Spinal cord (tissue), 10 donors: ENCODE measurements around the gene EFNB3. TPM values are rescaled to one million over a fixed set of nuclear protein-coding genes. Genes with fewer than 3 reads are reported as not detected.

ENCODE experiments used
- DNase-seq, 6 donors: peaks; one replicate each; pipeline versions ENCODE4 v3.0.0 to v3.0.0-alpha.2; 2013 to 2015; ENCODE audit warnings: low spot score in 6 of 6, low read depth in 4 of 6
- H3K27ac ChIP-seq: one replicate; pipeline ENCODE4 v1.5.1; 2013; ENCODE audit warnings: low read depth, low read length, control low read depth
- H3K27me3 ChIP-seq: one replicate; pipeline ENCODE4 v1.6.1; 2013; ENCODE audit warnings: low read length; ENCODE audit not compliant: control insufficient read depth, insufficient read depth
- H3K36me3 ChIP-seq: one replicate; pipeline ENCODE4 v1.6.1; 2013; ENCODE audit warnings: low read length; ENCODE audit not compliant: control insufficient read depth, insufficient read depth
- H3K4me1 ChIP-seq: one replicate; pipeline ENCODE4 v1.6.1; 2013; ENCODE audit warnings: low read length; ENCODE audit not compliant: control insufficient read depth, insufficient read depth
- H3K4me3 ChIP-seq: one replicate; pipeline ENCODE4 v1.5.1; 2013; ENCODE audit warnings: low read depth, low read length, control low read depth
- H3K9me3 ChIP-seq: one replicate; pipeline ENCODE4 v1.6.1; 2013; ENCODE audit warnings: low read length; ENCODE audit not compliant: control insufficient read depth, insufficient read depth
- WGBS: methylation state at CpG from one replicate; pipeline ENCODE4 v1.1.5; 2013; ENCODE audit warnings: missing lambda C conversion rate; ENCODE audit not compliant: insufficient coverage; 5-methylcytosine and 5-hydroxymethylcytosine counted together
- polyA plus RNA-seq, 2 donors: library from polyadenylated mRNA; unstranded; fragments of 120-200 nt; gene quantifications; one replicate each; pipeline ENCODE4 v1.2.1, GENCODE V29; 2013; ENCODE audit not compliant: insufficient read length in 2 of 2
- total RNA-seq, 2 donors: library from RNA; depleted of rRNA in 1 of 2; stranded (reverse); fragments of 120-200 nt in 1 of 2; fragments of >200 nt in 1 of 2; gene quantifications; one replicate each; pipeline versions ENCODE4 v1.2.3 to v1.2.4, GENCODE V29; 2013 to 2014
- donor health status: healthy.

The EFNB3 gene
- total and polyA plus RNA-seq, 4 donors = 18.7 to 243 (median 123) TPM

DNA sequence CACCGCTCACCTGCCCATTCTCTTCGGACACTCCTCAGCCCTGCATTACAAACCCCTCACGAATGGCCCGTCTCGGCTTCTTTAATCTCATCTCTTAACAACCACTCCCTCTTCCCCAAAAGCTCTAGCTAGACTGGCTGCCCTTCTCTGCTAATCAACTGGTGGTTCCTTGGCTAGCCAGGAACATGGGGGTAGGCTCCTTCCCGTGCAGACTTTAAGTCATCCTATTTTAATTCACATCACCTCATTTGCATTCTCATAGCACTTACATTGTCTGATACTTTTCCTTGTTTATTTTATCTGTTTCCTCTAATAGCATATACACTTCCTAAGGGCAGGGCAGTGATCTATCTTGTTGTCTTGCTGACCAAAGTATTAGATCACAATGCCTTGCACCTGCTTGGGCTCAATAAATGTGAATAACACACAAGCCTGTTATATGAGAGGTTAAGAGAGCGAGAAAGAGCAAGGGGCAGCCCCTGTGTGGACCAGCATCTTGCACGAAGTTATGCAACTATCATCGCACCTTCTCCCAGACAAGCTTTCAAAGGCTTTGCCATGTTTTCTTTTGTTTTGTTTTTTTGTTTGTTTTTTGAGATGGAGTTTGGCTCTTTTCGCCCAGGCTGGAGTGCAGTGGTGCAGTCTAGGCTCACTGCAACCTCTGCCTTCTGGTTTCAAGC lies 27.5 kb upstream of the EFNB3 start:
- no peak for DNase-seq
- peaks cover 3% of the 10 kb centered on the region for H3K4me1 ChIP-seq
- H3K27ac ChIP-seq = no peak overlapping the region
- WGBS = 55% methylated on average over 7 of the region's 10 CpGs
- no peaks in the 10 kb centered on the region for H3K9me3 ChIP-seq
- H3K36me3 ChIP-seq = peaks cover 33% of the 10 kb centered on the region
- H3K4me3 ChIP-seq = no peak overlapping the region
- H3K27me3 ChIP-seq = no peaks in the 10 kb centered on the region

DNA sequence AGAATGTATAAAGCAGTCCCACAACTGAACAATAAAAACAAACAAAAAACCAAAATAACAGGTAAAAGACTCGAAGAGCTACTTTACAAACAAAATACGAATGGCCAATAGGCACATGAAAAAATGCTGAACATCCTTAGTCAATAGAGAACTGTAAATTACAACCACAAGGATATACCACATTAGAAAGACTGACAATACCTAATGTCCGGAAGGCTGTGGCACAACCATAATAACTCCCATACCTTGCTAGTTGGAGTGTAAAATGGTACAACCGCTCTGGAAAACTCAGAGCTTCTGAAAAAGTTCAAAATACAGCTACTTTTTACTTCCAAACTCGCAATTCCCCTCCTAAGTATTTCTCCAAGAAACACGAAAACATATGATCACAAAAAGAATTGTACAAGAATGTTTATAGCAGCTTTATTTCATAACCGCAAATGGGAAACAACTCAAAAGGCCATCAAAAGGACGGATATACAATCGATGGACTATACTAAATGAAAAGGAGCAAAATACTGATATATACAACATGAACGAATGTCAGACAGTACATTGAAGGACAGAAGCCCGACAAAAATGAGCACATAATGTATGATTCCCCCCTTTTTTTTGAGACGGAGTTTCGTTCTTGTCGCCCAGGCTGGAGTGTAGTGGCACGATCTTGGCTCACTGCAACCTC lies 20.0 kb upstream of the EFNB3 start:
- Histone ChIP-seq H3K9me3 (no peaks in the 10 kb centered on the region), H3K36me3 (peaks cover 2% of the 10 kb centered on the region), H3K4me1 (peaks cover 24% of the 10 kb centered on the region), H3K27ac (peak overlapping the region; percentile 99), H3K27me3 (no peaks in the 10 kb centered on the region), H3K4me3 (peak overlapping the region; percentile 96)
- WGBS = 60% methylated on average over 1 of the region's 15 CpGs
- DNase-seq = no peak

DNA sequence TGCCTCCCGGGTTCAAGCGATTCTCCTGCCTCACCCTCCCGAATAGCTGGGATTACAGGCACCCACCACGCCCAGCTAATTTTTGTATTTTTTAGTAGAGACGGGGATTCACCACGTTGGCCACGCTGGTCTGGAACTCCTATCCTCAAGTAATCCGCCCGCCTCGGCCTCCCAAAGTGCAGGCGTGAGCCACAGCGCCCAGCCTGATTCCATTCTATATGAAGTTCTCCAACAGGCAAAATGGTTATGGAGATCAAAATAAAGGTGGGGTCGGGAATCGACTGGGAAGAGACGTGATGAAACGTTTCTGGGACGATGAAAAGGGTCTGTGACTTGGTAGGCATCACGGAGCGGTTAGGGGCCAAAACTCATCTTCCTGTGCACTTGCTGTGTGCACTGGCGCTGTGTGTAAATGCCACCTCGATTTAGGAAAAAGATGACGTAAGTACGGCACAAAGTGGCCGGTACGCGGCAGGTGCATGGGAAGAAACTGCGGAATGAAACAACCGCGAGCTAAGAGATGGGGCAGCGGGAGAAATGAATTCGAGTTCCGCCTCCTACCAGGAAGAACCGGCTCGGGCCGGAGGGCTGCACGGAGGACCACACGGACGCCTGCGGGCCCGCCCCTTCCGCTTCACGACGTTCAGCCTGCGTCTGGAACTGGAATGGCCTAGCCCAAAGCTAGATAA lies 19.3 kb upstream of the EFNB3 start:
- H3K27me3 ChIP-seq = no peaks in the 10 kb centered on the region
- no peaks in the 10 kb centered on the region for H3K9me3 ChIP-seq
- 4% methylated on average over 40 of the region's 44 CpGs for WGBS
- H3K27ac ChIP-seq = peak overlapping the region; percentile 99
- DNase-seq = peak in 5 of 6 donors; percentile 78 to 98 (median 91)
- H3K4me1 ChIP-seq = peaks cover 25% of the 10 kb centered on the region
- H3K36me3 ChIP-seq = peaks cover 6% of the 10 kb centered on the region
- peak overlapping the region; percentile 96 for H3K4me3 ChIP-seq

DNA sequence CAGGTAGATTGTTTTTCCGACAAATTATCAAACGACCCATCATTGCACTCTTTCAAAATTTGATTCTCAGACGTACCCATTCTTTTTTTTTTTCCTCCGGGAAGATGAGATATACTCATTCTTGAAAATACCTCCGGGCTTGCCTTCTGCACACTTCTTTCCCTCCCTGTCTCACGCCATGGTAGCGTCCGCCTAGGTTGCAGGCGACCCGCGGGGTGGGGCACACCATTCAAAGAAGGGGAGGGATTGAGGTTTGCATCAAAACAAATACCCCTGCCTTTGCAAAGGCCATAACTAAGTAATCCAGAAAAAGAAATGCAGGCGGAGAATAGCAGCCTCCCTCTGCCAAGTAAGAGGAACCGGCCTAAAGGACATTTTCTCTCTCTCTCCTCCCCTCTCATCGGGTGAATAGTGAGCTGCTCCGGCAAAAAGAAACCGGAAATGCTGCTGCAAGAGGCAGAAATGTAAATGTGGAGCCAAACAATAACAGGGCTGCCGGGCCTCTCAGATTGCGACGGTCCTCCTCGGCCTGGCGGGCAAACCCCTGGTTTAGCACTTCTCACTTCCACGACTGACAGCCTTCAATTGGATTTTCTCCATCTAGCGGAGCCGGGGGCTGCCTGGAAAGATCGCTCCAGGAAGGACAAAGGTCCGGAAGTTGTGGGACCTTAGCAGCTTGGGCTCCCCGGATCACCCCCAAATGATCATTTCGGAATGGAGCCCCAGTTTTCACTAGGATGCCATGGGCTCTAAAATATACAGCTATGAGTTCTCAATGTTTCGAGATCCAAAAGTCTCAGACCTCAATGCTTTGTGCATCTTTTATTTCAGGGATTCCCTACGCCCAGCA lies 18.6 kb upstream of the EFNB3 start:
- Histone ChIP-seq H3K27me3 (no peaks in the 10 kb centered on the region), H3K4me1 (peaks cover 25% of the 10 kb centered on the region), H3K36me3 (peaks cover 10% of the 10 kb centered on the region), H3K27ac (peak overlapping the region; percentile 99), H3K9me3 (no peaks in the 10 kb centered on the region), H3K4me3 (peak overlapping the region; percentile 96)
- WGBS = 0% methylated on average over 20 of the region's 30 CpGs
- DNase-seq = peak; percentile 86 to 98 (median 92)

DNA sequence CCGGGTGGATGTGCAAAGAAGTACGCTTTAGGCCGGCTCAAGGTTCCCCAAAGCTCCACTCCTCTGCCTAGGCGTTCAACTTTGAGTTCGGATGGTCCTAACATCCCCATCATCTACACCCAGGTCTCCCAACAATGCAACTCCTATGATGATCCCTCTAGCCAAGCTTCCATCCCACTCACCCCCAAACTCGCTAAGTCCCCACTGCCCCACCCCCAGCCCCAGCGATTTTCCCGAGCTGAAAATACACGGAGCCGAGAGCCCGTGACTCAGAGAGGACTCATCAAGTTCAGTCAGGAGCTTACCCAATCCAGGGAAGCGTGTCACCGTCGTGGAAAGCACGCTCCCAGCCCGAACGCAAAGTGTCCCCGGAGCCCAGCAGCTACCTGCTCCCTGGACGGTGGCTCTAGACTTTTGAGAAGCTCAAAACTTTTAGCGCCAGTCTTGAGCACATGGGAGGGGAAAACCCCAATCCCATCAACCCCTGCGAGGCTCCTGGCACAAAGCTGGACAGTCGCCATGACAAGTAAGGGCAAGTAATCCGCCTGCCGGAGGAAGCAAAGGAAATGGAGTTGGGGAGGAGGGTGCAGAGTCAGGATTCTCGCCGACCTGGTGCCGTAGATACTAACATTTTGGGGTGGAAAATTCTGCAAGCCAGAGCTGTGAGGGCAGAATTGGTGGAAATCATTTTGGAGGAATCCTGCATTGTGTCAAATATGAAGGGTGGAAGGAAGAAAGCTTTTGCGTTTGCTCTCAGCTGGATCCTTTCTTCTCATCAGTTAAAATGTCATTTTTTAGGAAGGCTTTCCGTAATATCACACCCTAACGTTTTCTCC lies 17.7 kb upstream of the EFNB3 start, which contains the start of gene TP53:
TP53 (minus strand) TSS at position 419 of the 836 bp plus-strand sequence. CDS start 10,896 bp downstream, outside the sequence.
- peak within 1 kb of the TSS; percentile 99 for H3K27ac ChIP-seq
- H3K4me1 ChIP-seq = peaks cover 25% of the 10 kb centered on the region
- WGBS = under 1% methylated on average over 24 of the region's 30 CpGs
- no peaks in the 10 kb centered on the region for H3K27me3 ChIP-seq
- H3K4me3 ChIP-seq = peak within 1 kb of the TSS; percentile 96
- peaks cover 17% of the 10 kb centered on the region for H3K36me3 ChIP-seq
- peak; percentile 84 to 98 (median 90) for DNase-seq
- H3K9me3 ChIP-seq = no peaks in the 10 kb centered on the region

DNA sequence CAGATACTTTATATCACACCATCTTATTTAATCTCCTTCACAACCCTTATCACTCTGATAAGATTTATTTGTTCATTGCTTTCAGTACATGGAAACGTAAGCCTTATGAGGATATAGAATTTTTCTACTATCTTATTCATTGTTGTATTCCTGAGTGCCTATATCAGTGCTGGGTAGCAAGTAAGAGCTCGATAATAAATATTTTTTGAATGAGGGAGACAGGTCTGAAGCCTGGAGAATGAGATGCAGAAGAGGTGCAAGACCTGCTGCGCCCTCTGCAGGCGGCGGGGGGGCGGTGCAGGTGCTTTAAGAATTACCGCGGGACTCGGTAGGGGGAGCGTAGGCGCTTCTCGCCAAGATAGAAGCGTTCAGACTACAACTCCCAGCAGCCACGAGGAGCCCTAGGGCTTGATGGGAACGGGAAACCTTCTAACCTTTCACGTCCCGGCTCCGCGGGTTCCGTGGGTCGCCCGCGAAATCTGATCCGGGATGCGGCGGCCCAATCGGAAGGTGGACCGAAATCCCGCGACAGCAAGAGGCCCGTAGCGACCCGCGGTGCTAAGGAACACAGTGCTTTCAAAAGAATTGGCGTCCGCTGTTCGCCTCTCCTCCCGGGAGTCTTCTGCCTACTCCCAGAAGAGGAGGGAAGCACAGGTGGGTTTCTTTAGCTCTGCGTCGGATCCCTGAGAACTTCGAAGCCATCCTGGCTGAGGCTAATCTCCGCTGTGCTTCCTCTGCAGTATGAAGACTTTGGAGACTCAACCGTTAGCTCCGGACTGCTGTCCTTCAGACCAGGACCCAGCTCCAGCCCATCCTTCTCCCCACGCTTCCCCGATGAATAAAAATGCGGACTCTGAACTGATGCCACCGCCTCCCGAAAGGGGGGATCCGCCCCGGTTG lies 16.8 kb upstream of the EFNB3 start, which contains the start of gene WRAP53:
WRAP53 (plus strand) TSS at position 570 of the 900 bp plus-strand sequence; CDS start at position 742, 172 bp downstream.
- WGBS = 0% methylated on average over 49 of the region's 51 CpGs
- Histone ChIP-seq H3K36me3 (peaks cover 23% of the 10 kb centered on the region), H3K9me3 (no peaks in the 10 kb centered on the region), H3K4me3 (peak within 1 kb of the TSS; percentile 96), H3K27ac (peak within 1 kb of the TSS; percentile 99), H3K27me3 (no peaks in the 10 kb centered on the region), H3K4me1 (peaks cover 25% of the 10 kb centered on the region)
- peak; percentile 93 to 99 (median 96) for DNase-seq

DNA sequence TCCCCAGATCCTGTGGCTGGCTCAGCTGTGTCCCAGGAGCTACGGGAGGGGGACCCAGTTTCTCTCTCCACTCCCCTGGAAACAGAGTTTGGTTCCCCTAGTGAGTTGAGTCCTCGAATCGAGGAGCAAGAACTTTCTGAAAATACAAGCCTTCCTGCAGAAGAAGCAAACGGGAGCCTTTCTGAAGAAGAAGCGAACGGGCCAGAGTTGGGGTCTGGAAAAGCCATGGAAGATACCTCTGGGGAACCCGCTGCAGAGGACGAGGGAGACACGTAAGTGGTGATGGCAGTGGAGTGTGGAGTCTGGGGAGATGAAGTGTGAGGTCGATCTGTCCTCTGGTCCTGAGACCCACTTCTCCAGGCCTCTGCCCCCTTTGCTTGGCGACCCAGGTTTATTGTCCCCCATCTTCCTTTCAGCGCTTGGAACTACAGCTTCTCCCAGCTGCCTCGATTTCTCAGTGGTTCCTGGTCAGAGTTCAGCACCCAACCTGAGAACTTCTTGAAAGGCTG lies 16.1 kb upstream of the EFNB3 start:
- Histone ChIP-seq H3K36me3 (peaks cover 25% of the 10 kb centered on the region), H3K9me3 (no peaks in the 10 kb centered on the region), H3K4me3 (peak overlapping the region; percentile 96), H3K4me1 (peaks cover 25% of the 10 kb centered on the region), H3K27me3 (no peaks in the 10 kb centered on the region), H3K27ac (peak overlapping the region; percentile 83)
- no peak for DNase-seq
- WGBS = 14% methylated on average over 11 of the region's 13 CpGs

DNA sequence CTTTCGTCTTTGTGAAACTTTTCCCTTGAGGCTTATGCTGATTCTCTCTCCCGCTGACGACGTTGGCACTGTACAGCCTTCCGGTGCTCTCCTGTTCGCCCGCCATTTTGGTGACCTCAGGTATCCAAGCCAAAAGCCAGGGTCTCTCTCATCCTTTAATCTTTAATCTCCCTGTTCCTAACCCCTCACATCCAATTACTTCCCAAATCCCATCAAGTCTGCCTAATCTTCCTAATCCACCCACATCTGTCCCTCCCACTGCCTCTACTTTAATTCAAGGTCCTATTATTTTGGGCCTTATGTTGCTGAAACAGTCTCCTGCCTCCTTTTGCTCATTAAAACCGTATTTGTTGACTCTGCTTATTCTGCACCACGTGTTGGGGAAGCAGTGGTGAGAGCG lies 9.4 kb upstream of the EFNB3 start:
- no peak overlapping the region for H3K27ac ChIP-seq

More for the DNA sequence above, 9.4 kb upstream of the EFNB3 start:
- Histone ChIP-seq H3K27me3 (no peaks in the 10 kb centered on the region), H3K36me3 (peaks cover 42% of the 10 kb centered on the region), H3K9me3 (no peaks in the 10 kb centered on the region), H3K4me3 (no peak overlapping the region), H3K4me1 (no peaks in the 10 kb centered on the region)
- DNase-seq = no peak
- 90% methylated on average over 10 of the region's 10 CpGs for WGBS
